ENCODE results near the gene PAWR. TPM values are rescaled to one million over a fixed set of nuclear protein-coding genes. Genes with fewer than 3 reads are reported as not detected.

PAWR gene
- total RNA-seq, 1 donor: 8.7 TPM

DNA sequence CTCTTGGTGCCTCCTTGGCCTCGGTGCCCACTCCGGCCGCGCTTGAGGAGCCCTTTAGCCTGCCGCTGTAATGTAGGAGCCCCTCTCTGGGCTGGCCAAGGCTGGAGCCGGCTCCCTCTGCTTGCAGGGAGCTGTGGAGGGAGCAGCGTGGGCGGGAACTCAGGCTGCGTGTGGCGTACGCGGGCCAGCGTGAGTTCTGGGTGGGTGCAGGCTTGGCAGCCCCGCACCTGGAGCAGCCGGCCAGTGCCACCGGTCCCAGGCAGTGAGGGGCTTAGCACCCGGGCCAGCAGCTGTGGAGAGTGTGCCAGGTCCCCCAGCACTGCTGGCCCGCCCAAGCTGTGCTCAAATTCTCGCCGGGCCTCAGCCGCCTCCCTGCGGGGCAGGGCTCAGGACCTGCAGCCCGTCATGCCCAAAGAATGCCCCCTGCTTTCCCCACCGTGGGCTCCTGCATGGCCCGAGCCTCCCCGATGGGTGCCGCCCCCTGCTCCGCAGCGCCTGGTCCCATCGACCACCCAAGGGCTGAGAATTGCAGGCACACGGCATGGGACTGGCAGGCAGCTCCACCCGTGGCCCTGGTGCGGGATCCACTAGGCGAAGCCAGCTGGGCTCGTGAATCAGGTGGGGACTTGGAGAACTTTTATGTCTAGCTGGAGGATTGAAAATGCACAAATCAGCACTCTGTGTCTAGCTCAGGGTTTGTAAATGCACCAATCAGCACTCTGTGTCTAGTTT is 129.2 kb downstream of the PAWR start:
- H3K4me3 ChIP-seq (ENCODE audit: low read length): no peak overlapping the region
- no peaks in the 10 kb centered on the region for H3K9me3 ChIP-seq (ENCODE audit: low read depth, low read length)
- no peaks in the 10 kb centered on the region for H3K4me1 ChIP-seq (ENCODE audit: insufficient read depth, low read length)
- no peaks in the 10 kb centered on the region for H3K27me3 ChIP-seq (ENCODE audit: insufficient read depth, low read length)

DNA sequence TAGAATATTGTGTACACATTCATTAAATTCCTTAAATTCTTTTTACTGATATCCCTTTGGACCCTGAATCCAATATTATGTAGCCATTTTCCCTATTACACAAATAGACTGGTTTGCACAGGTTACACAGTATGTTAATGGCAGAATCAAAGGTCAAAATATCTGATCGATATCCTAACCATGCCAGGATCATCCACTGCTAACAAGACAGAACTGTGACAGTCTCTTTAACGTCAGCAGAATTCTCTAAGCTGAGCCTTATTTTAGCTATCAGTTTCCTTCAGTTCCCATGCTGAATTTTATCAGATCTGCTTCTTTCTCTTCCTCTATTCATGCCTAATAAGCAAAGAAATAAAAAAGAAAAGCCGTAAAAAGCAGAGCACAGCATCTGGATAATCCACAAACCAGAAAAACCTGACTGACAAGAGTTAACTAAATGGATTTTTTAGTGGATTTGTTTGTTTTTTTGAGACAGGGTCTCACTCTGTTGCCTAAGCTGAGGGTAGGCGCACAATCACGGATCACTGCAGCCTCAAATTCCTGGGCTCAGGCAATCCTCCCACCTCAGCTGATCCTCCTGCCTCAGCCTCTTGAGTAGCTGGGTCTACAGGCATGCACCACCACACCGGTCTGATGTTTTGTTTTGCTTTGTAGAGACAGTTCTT is 130.4 kb downstream of the PAWR start:
- H3K9me3 ChIP-seq (ENCODE audit: low read depth, low read length): no peaks in the 10 kb centered on the region
- H3K27me3 ChIP-seq (ENCODE audit: insufficient read depth, low read length): no peaks in the 10 kb centered on the region
- no peaks in the 10 kb centered on the region for H3K4me1 ChIP-seq (ENCODE audit: insufficient read depth, low read length)
- H3K4me3 ChIP-seq (ENCODE audit: low read length): no peak overlapping the region

DNA sequence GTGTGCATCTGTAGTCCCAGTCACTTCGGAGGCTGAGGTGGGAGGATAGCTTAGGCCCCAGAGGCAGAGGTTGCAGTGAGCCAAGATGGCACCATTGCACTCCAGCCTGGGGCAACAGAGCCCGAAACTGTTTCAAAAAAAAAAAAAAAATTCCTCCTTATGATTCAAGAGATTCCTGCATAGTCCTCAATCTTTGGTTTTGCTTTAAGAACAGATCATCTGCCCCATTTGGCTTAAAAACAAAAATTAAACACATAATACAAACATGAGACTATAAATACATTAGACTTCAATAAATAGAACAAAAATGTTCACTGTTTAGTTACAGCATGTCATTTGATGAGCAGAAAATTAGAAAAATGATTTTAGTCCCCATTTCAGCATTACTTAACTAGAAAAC is 131.2 kb downstream of the PAWR start:
- no peaks in the 10 kb centered on the region for H3K9me3 ChIP-seq (ENCODE audit: low read depth, low read length)
- H3K27me3 ChIP-seq (ENCODE audit: insufficient read depth, low read length): no peaks in the 10 kb centered on the region
- no peaks in the 10 kb centered on the region for H3K4me1 ChIP-seq (ENCODE audit: insufficient read depth, low read length)
- H3K4me3 ChIP-seq (ENCODE audit: low read length): no peak overlapping the region

DNA sequence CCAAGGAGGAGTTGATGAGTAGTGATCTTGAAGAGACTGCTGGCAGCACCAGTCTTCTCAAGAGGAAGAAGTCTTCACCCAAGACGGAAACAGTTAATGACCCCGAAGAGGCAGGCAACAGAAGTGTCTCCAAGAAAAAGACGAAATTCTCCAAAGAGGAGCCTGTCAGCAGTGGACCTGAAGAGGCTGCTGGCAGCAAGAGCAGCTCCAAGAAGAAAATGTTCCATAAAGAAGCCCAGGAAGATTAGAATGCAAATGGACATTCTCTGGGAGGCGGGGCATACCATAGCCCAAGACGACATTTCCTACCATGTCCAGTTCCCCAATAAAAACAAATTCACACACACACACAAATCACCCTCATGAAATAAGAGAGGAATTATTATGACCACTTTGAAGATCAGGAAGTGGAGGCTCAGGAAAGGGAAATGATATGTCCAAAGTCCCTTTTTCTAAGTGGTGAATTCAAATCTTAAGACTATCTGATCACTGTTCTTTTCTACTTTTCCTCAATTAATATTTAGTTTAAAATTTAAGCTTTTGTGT is 131.8 kb downstream of the PAWR start:
- no peak overlapping the region for H3K4me3 ChIP-seq (ENCODE audit: low read length)
- H3K27me3 ChIP-seq (ENCODE audit: insufficient read depth, low read length): no peaks in the 10 kb centered on the region
- H3K9me3 ChIP-seq (ENCODE audit: low read depth, low read length): no peaks in the 10 kb centered on the region
- no peaks in the 10 kb centered on the region for H3K4me1 ChIP-seq (ENCODE audit: insufficient read depth, low read length)

DNA sequence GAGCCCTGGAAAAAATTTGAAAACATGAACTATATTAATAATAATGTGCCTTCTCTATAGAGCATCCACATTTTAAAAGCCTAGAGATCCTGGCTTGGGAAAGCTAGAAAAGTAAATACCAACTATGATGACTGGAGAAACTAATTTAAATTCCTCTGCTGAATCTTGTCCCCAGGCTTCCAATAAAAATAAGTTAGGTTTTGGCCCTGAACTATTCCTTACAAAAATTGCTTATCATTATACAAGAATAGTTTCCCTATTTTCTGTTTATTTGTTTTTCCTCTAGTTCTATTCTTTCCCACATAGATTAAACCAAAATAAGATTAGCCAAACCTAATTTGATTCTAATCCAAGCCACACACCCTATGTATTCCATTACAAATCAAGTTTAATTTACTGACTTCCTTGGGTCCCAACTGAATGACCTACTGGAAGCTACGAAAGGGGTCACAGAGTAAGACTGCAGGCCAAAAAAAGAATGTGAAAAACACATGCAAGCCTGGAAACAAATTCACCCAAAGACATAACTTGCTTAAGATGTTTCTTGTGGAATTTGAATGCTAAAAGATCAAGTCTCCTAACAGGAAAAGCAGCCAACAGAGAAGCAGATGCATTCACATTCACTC is 133.0 kb downstream of the PAWR start:
- Histone ChIP-seq H3K4me1 (ENCODE audit: insufficient read depth, low read length) (no peaks in the 10 kb centered on the region), H3K27me3 (ENCODE audit: insufficient read depth, low read length) (no peaks in the 10 kb centered on the region), H3K4me3 (ENCODE audit: low read length) (no peak overlapping the region), H3K9me3 (ENCODE audit: low read depth, low read length) (no peaks in the 10 kb centered on the region)

DNA sequence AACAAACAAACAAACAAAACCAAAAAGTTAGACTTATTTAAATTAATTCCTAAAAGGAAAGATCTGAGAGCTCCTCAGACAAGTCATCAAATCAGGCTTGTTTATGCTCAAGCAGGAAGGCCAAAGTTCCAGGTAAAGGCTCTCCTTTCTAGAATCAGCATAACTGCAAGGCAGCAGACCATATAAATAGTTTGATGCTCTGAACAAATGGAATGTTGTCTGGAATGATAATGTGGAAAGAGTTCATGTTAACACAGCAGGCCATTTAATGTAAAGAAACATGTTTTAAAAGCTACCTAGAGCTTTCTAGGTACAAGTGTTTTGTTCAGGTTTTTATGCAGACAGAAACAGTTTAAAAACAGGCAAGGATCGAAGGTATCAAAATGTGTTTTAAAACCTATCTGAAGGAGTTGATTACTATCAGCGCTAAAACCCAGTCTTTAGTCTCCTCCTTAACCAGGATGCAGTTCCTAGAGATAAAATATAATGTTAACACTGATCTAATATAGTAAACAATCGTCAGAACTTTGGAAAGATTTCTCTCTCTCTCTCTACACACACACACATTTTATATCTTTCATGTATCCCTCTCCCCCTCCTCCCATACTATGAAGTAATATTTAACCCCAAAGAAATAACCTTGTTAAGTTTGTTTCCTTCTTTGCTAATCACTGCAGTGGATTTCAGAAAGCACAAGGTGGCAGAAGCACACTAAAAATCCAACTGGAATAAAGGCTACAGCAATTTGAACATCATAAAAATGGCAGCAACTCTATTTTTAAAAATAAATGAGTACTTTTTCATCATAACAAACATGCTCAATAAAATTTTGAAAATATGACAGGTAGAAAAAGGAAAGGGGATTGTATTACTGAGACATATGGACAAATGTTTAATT is 135.5 kb downstream of the PAWR start:
- Histone ChIP-seq H3K4me1 (ENCODE audit: insufficient read depth, low read length) (no peaks in the 10 kb centered on the region), H3K27me3 (ENCODE audit: insufficient read depth, low read length) (no peaks in the 10 kb centered on the region), H3K4me3 (ENCODE audit: low read length) (no peak overlapping the region), H3K9me3 (ENCODE audit: low read depth, low read length) (no peaks in the 10 kb centered on the region)

DNA sequence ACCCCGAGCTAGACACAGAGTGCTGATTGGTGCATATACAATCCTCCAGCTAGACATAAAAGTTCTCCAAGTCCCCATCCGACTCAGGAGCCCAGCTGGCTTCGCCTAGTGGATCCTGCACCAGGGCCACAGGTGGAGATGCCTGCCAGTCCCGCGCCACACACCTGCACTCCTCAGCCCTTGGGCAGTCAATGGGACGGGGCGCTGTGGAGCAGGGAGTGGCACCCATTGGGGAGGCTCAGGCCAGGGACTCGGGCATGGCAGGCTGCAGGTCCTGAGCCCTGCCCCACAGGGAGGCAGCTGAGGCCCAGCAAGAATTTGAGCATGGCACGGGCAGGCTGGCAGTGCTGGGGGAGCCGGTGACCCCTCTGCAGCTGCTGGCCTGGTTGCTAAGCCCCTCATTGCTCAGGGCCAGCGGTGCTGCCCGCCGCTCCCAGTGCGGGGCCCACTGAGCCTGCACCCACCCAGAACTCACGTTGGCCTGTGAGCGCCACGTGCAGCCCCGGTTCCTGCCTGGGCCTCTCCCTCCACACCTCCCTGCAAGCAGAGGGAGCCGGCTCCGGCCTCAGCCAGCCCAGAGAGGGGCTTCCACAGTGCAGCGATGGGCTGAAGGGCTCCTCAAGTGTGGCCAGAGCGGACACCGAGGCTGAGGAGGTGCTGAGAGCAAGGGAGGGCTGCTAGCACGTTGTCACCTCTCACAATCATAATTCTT is 136.7 kb downstream of the PAWR start:
- no peak overlapping the region for H3K4me3 ChIP-seq (ENCODE audit: low read length)
- no peaks in the 10 kb centered on the region for H3K9me3 ChIP-seq (ENCODE audit: low read depth, low read length)
- H3K4me1 ChIP-seq (ENCODE audit: insufficient read depth, low read length): no peaks in the 10 kb centered on the region

DNA sequence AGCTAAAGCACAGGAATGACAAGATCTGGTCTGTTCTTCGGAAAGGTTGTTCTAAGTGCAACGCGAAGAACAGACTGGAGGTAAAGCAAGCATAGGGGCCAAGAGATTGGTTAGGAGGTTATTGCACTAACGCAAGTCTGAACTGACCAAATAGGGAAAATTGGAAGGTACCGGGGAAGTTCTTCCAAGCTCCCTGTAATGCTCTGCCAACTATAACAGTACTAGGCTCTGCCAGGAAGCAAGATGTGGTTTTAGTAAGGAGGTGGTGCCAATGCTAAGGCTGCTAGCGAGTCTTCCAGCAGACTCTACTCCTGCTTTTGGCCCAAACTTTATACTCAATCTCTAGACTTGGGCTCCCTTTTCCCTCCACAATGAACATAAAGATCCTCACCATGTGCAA is 138.6 kb downstream of the PAWR start:
- no peaks in the 10 kb centered on the region for H3K9me3 ChIP-seq (ENCODE audit: low read depth, low read length)
- no peak overlapping the region for H3K4me3 ChIP-seq (ENCODE audit: low read length)
- no peaks in the 10 kb centered on the region for H3K4me1 ChIP-seq (ENCODE audit: insufficient read depth, low read length)
- H3K27me3 ChIP-seq (ENCODE audit: insufficient read depth, low read length): no peaks in the 10 kb centered on the region

More for the DNA sequence above, 136.7 kb downstream of the PAWR start:
- no peaks in the 10 kb centered on the region for H3K27me3 ChIP-seq (ENCODE audit: insufficient read depth, low read length)

DNA sequence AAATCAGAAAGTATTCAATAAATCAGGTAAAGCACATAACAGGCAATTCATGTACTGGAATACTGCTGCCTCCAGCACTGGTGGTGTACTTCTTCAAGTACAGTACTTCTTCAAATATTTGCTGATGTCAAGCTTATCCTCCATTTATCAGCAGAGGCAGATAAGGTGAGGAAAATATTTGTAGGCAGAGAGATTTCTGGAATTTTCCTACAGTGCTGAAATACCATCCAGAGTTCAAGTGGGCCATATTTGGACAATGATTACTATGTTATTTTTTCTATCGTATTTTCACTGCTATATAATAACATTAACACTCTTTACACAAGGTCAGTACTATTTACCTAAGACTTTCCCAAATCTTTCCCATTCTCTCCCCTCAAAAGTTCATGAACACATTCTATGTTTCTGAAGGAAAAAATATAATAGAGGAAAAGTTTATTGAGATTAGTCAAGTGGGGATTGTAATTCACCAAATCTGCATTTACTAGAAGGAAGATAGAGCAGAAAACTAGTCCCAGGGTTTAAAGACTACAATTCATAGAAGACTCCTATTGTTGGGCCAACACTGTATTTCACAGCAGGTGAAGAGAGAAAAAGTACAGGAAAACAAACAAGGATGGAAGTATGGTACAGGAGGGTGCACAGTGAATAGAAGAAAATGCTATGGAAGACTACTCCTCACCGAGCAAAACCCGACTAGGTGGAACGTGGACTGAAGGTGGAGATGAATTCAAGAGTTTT is 141.1 kb downstream of the PAWR start:
- Histone ChIP-seq H3K4me3 (ENCODE audit: low read length) (no peak overlapping the region), H3K27me3 (ENCODE audit: insufficient read depth, low read length) (no peaks in the 10 kb centered on the region), H3K9me3 (ENCODE audit: low read depth, low read length) (no peaks in the 10 kb centered on the region), H3K4me1 (ENCODE audit: insufficient read depth, low read length) (no peaks in the 10 kb centered on the region)

DNA sequence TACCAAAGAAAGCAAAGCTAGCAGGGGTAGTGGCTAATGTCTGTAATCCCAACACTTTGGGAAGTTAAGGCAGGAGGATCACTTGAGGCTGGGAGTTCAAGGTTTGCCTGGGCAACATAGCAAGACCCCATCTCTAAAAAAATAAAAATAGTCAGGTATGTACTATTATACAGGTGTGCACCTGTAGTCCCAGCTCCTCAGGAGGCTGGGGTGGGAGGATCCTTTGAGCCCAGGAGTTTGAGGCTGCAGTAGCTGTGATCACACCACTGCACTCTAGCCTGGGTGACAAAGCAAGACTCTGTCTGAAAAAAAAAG is 142.2 kb downstream of the PAWR start:
- H3K4me1 ChIP-seq (ENCODE audit: insufficient read depth, low read length): no peaks in the 10 kb centered on the region
- H3K27me3 ChIP-seq (ENCODE audit: insufficient read depth, low read length): no peaks in the 10 kb centered on the region
- no peak overlapping the region for H3K4me3 ChIP-seq (ENCODE audit: low read length)
- no peaks in the 10 kb centered on the region for H3K9me3 ChIP-seq (ENCODE audit: low read depth, low read length)

DNA sequence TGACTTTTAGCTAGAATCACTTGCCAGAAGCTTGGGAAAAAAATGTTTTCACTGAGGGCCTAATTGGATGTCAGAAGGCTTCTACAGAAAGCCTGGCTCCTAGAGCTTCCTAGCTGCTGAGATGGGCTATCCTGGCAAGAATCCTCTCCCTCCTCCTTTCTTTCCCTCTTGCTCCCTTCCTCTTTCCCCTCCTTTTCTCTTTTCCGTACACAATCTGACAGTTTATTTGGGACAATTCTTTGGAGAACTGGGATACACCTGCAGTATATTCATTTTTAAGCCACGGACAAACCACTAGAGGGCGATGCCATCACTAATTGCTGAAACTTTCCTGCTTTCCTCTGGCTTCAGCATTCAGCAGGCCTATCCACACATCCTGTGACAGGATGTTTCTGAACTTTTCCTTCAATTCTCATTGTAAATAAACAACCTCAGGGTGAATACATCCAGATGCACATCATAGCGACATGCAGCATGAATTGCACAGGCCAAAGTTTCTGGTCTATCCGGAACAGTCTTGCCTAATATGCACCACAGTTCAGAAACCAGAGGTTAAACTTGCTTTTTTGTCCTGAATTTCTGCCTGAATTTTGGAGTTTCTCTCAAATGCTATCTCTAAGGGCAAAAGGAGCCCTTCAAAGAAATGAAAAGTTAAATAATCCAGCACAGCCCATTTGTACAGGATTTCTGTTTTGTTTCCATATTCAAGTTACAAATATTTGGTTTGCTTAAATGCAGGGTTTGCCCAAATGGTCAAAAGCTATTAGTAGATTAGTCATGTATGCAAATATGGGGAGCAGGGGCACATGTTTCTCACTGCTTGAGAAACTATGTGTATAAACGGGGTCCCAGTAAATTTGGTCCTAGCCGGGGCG is 142.8 kb downstream of the PAWR start:
- H3K4me1 ChIP-seq (ENCODE audit: insufficient read depth, low read length): no peaks in the 10 kb centered on the region
- H3K4me3 ChIP-seq (ENCODE audit: low read length): no peak overlapping the region
- H3K27me3 ChIP-seq (ENCODE audit: insufficient read depth, low read length): no peaks in the 10 kb centered on the region
- no peaks in the 10 kb centered on the region for H3K9me3 ChIP-seq (ENCODE audit: low read depth, low read length)

DNA sequence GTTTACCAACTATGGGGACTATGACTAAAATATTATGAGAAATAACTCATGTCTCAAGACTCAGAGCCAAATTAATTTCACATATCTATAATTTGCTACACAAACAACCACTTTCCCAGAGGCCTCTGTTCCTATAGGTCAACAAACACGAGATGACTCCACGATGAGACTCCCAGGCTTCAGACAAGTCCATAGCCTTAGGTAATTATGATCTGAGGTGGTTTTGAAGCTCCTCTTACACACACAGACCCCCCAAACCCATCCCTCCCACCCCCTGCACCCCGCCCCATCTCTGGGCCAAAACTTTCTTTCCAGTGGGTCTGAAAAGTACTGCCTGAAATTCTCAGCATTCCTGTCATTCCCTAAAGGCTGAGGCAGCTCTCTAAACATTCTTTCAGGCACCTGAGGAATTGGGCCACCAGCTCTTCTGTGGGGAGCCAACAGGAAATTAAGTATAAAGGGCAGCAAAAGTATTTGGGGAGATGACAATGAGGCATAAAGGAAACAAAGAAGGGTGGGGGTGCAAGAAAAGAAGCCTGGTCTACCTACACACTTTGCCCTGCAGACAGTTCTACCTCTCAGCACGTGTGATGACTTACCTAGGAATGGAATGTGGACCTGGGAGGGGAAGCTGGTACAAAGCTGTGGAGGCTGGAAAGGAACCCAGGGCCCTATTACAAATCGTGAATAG is 143.6 kb downstream of the PAWR start:
- H3K4me3 ChIP-seq (ENCODE audit: low read length): no peak overlapping the region
- no peaks in the 10 kb centered on the region for H3K4me1 ChIP-seq (ENCODE audit: insufficient read depth, low read length)
- no peaks in the 10 kb centered on the region for H3K9me3 ChIP-seq (ENCODE audit: low read depth, low read length)
- H3K27me3 ChIP-seq (ENCODE audit: insufficient read depth, low read length): no peaks in the 10 kb centered on the region

Measured in mononuclear cell (primary cell).